Left lung (tissue), 10 donors: Measurements from ENCODE around the gene ABHD3. TPM values are rescaled to one million over a fixed set of nuclear protein-coding genes. Genes with fewer than 3 reads are reported as not detected.
"Not testable (repeated sequence)": the region's sequence is repeated elsewhere in the genome, so short reads cannot be mapped to it uniquely, and the experiment has no call there.

Experiments used
- ATAC-seq: fragments of 200-7000 bp; cut with Tn5 transposase; one replicate; pipeline ENCODE4 v1.9.1; 2020; ENCODE audit warnings: moderate library complexity
- DNase-seq, 4 donors: peaks; one replicate each; pipeline ENCODE4 v3.0.0-alpha.2; 2013 to 2020
- H3K27ac ChIP-seq, 2 donors: fragments of 200-600 bp; sonication (generic) in 1 of 2; one replicate each; pipeline versions ENCODE4 v1.5.0 to v1.8.0; 2020 to 2021
- H3K27me3 ChIP-seq, 2 donors: fragments of 200-600 bp; sonication (generic) in 1 of 2; one replicate each; pipeline versions ENCODE4 v1.5.0 to v1.8.0; 2020 to 2021
- H3K36me3 ChIP-seq, 2 donors: fragments of 200-600 bp; sonication (generic) in 1 of 2; one replicate each; pipeline versions ENCODE4 v1.5.0 to v1.8.0; 2020 to 2021
- H3K4me1 ChIP-seq, 2 donors: fragments of 200-600 bp; one replicate each; pipeline ENCODE4 v1.8.0; 2021
- H3K4me3 ChIP-seq, 2 donors: fragments of 200-600 bp; sonication (generic) in 1 of 2; one replicate each; pipeline versions ENCODE4 v1.5.0 to v1.8.0; 2020 to 2021; ENCODE audit warnings: mild to moderate bottlenecking in 1 of 2
- H3K9me3 ChIP-seq, 2 donors: fragments of 200-600 bp; sonication (generic) in 1 of 2; one replicate each; pipeline versions ENCODE4 v1.5.0 to v1.8.0; 2020 to 2021
- intact Hi-C, 2 donors: fragments of 100-400 bp; cut with DNase I; formaldehyde crosslinking; loops; one replicate each; pipeline versions ENCODE4 v1.11.2 to v1.14.2; 2022
- polyA plus RNA-seq, 6 donors: library from polyadenylated mRNA; unstranded; fragments of 120-200 nt; gene quantifications; one replicate each; pipeline ENCODE4 v1.2.1, GENCODE V29; 2013; ENCODE audit not compliant: insufficient read length in 6 of 6
- total RNA-seq, 2 donors: library from RNA; stranded (reverse); fragmentation: NEBNext Ultra II Directional; extraction: Animal tissue kit (Norgen Biotek cat#: 25700); gene quantifications; one replicate each; pipeline ENCODE4 v1.2.1, GENCODE V29; 2021
- TF ChIP-seq, protein P1 (sequence below), 2 donors: fragments of 200-600 bp; sonication (generic) in 1 of 2; IDR thresholded peaks; one replicate each; pipeline versions ENCODE4 v1.5.0 to v1.8.0; 2021; ENCODE audit warnings: antibody characterized with exemption in 2 of 2
- donor health status: DM: no; HTN: yes; CAD: no.
- donor health status: DM: no; HTN: no; CAD: no.

Gene ABHD3
- total and polyA plus RNA-seq, 8 donors: 22.1 to 37.5 (median 27.9) TPM

DNA sequence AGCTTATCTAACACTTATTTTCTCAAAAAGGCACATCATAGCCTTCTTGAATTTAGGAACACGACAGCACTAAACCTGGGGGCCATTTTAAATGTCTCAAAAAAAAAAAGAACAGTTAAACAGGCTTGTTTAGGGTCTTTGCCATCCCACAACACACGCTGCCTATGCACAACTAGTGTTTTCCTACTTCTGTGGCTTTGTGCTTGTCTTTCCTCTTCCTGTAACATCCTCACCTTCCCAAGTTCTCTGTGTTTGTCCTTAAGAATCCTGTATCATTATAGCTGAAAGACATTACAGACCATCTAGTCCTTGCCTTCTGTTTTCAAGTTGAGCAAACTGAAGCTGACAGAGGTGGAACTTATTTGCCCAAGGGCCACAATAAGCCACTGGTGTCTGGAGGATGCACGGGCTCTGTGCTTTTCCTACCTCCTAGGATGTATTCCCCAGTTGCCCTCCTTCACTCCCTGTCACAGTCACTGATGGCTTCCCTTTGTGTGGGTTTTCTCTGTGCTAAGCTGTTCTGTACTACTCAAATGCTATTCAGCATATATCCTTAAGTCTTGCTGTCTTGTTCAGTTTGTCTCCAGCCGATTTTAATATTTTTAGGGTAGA lies 69.9 kb downstream of the ABHD3 start:
- Histone ChIP-seq H3K4me3 (no peak overlapping the region), H3K4me1 (no peaks in the 10 kb centered on the region), H3K27me3 (no peaks in the 10 kb centered on the region), H3K36me3 (peaks cover 0 to 39% of the 10 kb centered on the region in 2 donors), H3K27ac (no peak overlapping the region), H3K9me3 (no peaks in the 10 kb centered on the region)
- TF ChIP-seq, protein P1, sequence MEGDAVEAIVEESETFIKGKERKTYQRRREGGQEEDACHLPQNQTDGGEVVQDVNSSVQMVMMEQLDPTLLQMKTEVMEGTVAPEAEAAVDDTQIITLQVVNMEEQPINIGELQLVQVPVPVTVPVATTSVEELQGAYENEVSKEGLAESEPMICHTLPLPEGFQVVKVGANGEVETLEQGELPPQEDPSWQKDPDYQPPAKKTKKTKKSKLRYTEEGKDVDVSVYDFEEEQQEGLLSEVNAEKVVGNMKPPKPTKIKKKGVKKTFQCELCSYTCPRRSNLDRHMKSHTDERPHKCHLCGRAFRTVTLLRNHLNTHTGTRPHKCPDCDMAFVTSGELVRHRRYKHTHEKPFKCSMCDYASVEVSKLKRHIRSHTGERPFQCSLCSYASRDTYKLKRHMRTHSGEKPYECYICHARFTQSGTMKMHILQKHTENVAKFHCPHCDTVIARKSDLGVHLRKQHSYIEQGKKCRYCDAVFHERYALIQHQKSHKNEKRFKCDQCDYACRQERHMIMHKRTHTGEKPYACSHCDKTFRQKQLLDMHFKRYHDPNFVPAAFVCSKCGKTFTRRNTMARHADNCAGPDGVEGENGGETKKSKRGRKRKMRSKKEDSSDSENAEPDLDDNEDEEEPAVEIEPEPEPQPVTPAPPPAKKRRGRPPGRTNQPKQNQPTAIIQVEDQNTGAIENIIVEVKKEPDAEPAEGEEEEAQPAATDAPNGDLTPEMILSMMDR (IDR thresholded peaks at IDR 0.05): no peak
- DNase-seq (no peak), ATAC-seq (no peak)
- intact Hi-C loops: no loop called here

DNA sequence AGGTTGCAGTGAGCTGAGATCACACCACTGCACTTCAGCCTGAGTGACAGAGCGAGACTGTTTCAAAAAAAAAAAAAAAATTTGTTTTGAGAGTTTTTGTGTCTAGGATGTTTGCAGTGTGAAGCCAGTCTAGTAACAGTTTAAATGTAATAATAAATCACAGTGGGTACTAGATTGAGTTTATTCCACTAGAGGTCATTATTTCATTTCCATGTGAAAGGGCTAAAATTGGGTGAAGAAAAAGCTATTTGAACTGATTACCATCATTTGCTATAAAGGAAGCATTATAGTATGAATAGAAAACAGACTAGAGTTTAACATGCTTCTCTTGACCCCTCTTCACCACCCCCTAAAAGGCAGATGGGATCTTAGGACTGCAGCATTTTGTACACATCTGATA lies 72.2 kb downstream of the ABHD3 start:
- Histone ChIP-seq H3K27me3 (no peaks in the 10 kb centered on the region), H3K4me1 (no peaks in the 10 kb centered on the region), H3K4me3 (no peak overlapping the region), H3K9me3 (no peaks in the 10 kb centered on the region), H3K27ac (no peak overlapping the region), H3K36me3 (peaks cover 0 to 58% of the 10 kb centered on the region in 2 donors)
- DNase-seq (no peak), ATAC-seq (no peak)
- intact Hi-C loops: no loop called here
- TF ChIP-seq, protein P1 (IDR thresholded peaks at IDR 0.05): no peak

DNA sequence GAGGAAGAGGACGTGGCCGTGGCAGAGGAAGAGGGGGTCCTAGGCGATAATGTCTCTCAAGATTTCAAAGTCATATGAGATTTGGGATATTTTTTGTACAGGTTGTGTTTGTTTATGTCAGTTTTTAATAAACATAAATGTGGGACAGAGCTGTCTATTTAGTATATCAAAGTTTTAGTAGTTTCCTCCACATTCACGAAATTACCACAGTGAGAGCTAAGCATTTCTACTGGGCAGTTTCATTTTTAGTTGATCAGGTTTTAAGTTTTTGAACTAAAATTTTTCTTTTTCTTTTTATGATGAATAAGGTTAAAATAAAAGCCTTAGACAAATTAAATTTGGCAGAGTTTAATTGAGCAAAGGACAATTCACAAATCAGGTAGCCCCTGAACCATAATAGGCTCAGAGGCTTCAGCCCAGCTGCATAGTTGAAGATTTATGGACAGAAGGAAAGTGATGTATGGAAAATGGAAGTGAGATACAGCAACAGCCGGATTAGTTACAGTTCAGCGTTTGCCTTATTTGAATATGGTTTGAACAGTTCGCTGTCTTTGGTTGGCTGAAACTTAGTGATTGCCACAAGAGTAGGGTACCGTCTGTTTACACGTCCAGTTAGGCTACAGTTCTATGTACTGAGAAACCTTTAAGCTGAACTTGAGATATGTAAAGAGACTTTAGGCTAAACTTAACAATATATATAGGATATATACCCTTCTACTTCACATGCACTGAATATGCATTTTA lies 75.3 kb downstream of the ABHD3 start:
- peaks cover 0 to 82% of the 10 kb centered on the region in 2 donors for H3K36me3 ChIP-seq

DNA sequence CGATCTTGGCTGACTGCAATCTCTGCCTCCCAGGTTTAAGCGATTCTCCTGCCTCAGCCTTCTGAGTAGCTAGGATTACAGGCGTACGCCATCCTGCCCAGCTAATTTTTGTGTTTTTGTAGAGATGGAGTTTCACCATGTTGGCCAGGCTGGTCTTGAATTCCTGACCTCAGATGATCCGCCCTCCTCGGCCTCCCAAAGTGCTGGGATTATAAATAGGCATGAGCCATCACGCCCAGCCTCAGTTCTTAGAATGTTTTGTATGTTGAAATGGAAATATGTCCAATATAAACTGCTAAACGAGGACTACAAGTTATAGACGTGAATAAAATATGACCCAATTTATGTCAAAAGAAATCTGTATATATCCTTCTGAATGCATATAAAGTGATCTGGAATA lies 82.9 kb downstream of the ABHD3 start:
- H3K4me3 ChIP-seq, H3K27me3 ChIP-seq, DNase-seq, ATAC-seq, H3K4me1 ChIP-seq, H3K27ac ChIP-seq, H3K9me3 ChIP-seq, intact Hi-C loops: not testable (repeated sequence)
- H3K36me3 ChIP-seq: peaks cover 0 to 74% of the 10 kb centered on the region in 2 donors

More for the DNA sequence above, 75.3 kb downstream of the ABHD3 start:
- no peak overlapping the region for H3K4me3 ChIP-seq
- H3K9me3 ChIP-seq: no peaks in the 10 kb centered on the region
- TF ChIP-seq, protein P1 (IDR thresholded peaks at IDR 0.05): no peak
- ATAC-seq (no peak), DNase-seq (no peak)
- H3K4me1 ChIP-seq: no peaks in the 10 kb centered on the region
- intact Hi-C loops: no loop called here
- no peaks in the 10 kb centered on the region for H3K27me3 ChIP-seq
- H3K27ac ChIP-seq: no peak overlapping the region

DNA sequence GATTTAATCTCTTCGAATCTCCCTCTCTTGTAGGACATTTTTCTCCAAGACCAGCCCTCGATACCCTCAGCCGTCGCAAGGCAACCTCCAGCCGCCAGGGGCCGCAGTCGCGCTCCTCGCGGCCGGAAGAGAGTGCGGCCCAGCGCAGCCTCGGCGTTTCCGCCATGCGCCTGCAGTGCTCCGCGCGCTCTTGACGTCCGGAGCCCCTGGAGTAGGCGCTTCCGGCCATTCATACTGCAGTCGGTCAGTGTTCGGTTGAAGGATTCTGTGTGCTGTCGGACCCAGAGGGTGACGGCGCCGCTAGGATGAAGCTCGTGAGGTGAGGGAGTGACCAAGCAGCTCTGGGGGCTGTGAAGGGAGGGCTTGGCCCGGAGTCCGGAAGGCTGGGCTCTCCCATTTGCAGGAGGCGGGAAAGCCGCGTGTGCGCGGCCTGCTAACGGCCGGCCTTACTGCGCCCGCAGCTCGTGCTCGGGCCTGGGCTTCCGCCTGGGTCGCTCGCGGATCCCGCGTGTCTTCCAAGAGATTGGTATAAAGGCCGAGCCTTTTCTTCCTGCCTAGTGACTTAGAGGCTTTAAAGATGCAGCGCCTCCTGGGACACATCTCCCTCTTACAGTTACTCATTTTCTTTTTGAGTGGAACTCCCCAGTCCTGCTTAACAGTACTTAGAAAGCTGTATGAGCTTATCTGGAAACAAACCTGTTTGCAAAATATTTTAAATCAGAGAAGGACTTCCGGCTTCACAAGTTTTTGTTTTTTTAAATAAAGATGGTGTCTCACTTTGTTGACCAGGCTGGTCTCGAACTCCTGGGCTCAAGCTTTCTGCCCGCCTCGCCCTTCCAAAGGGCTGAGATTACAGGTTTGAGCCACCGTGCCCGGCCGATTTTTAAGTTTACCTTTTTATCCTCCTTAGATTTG lies 92.2 kb downstream of the ABHD3 start, which contains the start of gene SNRPD1:
SNRPD1 (plus strand) TSS at position 190 of the 915 bp plus-strand sequence; CDS start at position 306, 116 bp downstream.
- TF ChIP-seq, protein P1 (IDR thresholded peaks at IDR 0.05): peak; percentile 95 to 98
- ATAC-seq (peak; percentile 100), DNase-seq (peak; percentile 87 to 98 (median 92))
- intact Hi-C loops: no loop called here
- Histone ChIP-seq H3K27ac (peak within 1 kb of the TSS; percentile 83 to 85), H3K27me3 (no peaks in the 10 kb centered on the region), H3K4me1 (peaks cover 7 to 29% of the 10 kb centered on the region in 2 donors), H3K36me3 (peaks cover 0 to 26% of the 10 kb centered on the region in 2 donors), H3K9me3 (no peaks in the 10 kb centered on the region), H3K4me3 (peak within 1 kb of the TSS; percentile 75 to 94)

DNA sequence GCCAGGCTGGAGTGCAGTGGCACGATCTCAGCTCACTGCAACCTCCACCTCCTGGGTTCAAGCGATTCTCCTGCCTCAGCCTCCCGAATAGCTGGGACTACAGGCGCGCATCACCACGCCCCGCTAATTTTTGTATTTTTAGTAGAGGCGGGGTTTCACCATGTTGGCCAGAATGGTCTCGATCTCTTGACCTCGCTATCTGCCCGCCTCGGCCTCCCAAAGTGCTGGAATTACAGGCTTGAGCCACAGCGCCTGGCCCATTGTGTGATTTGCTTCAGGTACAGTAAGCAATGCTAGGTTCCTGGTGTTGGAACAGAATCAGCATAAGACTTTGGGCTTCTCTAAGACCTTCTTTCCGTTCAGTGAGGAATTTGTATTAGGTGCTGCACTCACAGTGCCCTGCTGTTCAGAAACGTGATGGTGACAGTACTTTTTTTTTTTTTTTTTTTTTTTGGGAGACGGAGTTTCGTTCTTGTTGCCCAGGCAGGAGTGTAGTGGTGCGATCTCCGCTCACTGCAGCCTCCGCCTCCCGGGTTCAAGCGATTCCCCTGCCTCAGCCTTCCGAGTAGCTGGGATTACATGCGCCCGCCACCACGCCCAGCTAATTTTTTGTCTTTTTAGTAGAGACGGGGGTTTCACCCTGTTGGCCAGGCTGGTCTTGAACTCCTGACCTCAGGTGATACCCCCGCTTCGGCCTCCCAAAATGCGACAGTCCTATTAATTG lies 93.0 kb downstream of the ABHD3 start:
- DNase-seq (peak in 1 of 4 donors; percentile 19), ATAC-seq (peak; percentile 4)
- H3K4me3 ChIP-seq: peak overlapping the region; percentile 75 to 94
- H3K4me1 ChIP-seq: peaks cover 7 to 29% of the 10 kb centered on the region in 2 donors
- peaks cover 0 to 18% of the 10 kb centered on the region in 2 donors for H3K36me3 ChIP-seq
- H3K27ac ChIP-seq: peak overlapping the region; percentile 83 to 85
- intact Hi-C loops, H3K9me3 ChIP-seq, H3K27me3 ChIP-seq: not testable (repeated sequence)
